Measurements from ENCODE around the gene PI4KA.
"Not testable (repeated sequence)": the region's sequence is repeated elsewhere in the genome, so short reads cannot be mapped to it uniquely, and the experiment has no call there.

PI4KA gene

DNA sequence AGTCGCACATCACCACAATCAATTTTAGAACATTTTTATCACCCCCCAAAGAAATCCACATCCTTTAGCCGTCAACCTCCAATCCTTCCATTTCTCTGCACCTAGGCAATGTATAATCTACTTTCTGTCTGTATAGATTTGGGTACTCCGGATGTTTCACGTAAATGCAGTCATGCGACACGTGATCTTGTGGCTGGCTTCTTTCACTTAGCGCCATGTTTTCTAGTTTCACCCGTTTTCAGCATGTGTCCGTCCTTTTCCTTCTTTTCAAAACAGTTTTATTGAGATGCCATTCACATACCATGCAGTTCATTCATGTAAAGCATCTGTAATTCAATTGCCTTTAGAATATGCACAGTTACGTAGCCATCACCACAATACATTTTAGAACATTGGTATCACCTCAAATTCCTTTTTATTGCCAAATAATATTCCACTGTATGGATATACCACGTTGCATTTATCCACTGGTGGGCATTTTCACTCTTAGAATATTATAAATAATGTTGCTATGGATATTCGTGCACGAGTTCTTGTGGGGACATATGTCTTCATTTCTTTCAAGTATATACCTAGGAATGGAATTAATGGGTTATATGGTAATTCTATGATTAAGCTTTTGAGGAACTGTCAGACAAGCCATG is 179.7 kb downstream of the PI4KA start:
- not testable (repeated sequence) for DNase-seq

DNA sequence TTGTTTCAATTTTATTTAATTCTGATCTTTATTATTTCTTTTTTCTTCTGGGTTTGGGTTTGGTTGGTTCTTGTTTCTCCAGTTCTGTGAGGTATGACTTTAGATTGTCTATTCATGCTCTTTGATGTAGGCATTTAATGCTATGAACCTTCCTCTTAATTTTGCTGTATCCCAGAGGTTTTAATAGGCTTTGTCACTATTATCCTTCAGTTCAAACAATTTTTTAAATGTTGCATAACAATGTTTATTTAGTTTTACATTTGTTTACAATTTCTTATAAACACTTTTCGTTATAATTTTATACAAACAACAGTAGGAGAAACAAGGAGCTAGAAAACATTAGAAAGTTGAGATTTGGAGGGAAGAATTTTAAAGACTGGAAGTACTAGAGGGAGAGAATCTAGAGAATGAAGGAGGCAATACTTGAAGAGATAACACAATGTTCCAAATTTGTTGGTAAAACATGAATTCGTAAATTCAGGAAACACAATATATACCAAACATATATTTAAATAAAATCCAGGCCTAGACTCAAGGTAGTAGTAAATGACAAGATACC is 180.8 kb downstream of the PI4KA start:
- no peak for DNase-seq

DNA sequence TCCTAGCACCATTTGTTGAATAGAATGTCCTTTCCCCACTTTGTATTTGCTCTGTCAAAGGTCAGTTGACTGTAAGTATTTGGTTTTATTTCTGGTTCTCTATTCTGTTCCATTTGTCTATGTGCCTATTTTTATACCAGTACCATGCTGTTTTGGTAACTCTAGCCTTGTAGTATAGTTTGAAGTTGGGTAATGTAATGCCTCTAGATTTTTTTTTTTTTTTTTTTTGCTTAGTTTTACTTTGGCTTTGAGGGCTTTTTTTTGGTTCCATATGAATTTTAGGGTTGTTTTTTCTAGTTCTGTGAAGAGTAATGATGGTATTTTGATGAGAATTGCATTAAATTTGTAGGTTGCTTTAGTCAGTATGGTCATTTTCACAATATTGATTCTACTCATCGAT is 183.0 kb downstream of the PI4KA start:
- DNase-seq, result not testable (repeated sequence)

DNA sequence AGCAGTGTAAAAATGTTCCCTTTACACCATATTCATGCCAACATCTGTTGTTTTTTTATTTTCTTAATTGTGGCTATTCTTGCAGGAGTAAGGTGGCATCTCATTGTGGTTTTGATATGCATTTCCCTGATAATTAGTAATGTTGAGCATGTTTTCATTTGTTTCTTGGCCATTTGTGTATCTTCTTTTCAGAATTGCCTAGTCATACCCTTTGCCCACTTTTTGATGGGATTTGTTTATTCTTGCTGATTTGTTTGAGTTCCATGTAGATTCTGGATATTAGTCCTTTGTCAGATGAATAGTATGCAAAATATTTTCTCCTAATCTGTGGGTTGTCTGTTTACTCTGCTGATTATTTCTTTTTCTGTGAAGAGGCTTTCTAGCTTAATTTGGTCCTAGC is 183.6 kb downstream of the PI4KA start:
- no peak for DNase-seq

DNA sequence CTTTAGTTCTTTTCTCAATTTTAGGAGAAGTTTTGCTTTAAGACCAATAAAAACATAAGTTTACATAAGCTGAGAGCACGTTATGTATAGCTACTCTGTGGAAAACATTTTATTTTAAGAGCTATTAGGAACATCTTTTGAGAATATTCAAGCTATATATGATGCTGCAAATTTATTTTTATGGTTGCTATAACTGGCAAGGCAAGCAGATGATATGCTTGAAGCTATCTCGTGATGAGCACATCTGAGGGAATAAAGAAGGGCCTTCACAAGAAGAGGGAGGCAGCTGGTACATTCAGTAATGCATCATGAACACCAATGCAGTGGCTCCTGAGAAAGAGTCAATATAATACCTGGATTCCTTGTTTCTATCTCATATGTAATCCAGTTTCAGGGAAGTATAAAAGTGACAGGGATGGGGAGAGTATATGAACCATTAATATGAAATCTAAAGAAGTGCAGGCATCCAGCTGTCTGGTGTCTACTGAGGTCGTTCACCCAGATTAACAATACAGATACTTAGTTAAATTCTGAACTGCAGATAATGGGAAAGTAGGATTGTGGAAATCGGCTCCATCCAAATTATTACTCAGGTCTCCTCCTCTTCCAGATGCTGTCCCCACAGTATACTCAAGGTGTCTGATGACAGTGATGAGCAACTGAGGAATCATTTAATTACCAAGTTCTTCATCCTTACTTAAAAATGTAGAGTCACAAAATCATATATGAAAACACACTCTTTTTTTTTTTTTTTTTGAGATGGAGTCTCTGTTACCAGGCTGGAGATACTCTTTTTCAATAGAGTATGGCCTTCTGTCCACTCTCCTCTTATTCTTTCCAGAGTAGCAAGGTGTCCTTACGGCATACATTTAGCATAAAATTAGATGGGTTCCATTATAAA is 185.1 kb downstream of the PI4KA start:
- no peak for DNase-seq

DNA sequence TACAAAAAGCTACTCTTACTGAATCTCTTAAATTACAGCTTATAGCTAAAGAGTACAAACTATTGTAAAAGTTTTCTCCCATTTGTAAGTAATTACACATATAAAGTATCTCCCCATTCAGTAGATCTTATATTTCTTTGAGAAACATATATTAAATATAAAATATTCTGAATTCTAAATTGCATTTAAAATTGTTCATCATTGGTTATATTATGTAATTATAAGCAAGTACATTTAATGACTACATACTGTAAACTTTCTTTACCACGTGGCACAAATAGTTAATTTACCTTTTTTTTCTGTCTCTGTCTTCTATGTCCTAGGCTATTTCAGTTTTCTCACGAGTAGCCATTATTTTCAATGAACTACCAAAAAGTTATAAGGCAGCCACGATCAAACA is 185.9 kb downstream of the PI4KA start:
- DNase-seq, result no peak

DNA sequence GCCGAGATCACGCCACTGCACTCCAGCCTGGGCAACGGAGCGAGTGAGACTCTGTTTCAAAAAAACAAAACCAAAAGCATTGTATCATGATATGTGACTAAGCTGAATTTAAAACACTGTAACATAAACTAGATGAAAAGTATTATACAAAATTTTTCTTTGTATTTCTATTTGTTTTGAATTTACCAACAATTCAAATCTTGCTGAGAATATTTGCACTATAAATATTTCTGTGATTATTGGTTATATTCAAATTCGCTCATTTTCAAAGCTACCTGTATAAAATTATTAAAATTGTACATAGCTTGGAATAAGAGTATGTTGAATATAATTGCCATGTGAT is 186.6 kb downstream of the PI4KA start:
- DNase-seq, result no peak

DNA sequence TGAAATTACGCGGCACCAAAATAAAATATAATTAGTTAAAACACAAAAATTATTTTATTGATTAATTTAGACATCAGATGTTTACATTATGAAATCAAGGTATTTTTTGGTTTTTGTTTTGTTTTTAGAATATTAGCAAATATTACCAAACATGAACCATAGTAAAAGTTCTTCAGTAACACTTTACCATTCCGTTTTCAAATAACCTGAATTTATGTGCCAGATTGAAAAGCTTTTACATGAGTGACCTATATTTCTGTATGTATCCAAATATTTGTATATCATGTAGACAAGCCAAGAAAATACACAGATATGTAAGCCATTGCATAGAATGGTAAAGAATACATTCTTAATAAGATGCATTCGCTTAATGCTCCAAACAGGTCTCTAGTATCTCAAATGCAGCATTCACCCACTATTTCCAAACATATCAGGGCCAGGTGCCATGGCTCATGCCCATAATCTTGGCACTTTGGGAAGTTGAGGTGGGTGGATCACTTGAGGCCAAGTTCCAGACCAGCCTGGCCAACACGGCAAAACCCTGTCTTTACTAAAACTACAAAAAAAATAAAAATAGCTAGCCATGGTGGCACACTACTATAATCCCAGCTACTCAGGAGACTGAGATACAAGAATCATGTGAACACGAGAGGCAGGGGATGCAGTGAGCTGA is 187.1 kb downstream of the PI4KA start:
- no peak for DNase-seq

DNA sequence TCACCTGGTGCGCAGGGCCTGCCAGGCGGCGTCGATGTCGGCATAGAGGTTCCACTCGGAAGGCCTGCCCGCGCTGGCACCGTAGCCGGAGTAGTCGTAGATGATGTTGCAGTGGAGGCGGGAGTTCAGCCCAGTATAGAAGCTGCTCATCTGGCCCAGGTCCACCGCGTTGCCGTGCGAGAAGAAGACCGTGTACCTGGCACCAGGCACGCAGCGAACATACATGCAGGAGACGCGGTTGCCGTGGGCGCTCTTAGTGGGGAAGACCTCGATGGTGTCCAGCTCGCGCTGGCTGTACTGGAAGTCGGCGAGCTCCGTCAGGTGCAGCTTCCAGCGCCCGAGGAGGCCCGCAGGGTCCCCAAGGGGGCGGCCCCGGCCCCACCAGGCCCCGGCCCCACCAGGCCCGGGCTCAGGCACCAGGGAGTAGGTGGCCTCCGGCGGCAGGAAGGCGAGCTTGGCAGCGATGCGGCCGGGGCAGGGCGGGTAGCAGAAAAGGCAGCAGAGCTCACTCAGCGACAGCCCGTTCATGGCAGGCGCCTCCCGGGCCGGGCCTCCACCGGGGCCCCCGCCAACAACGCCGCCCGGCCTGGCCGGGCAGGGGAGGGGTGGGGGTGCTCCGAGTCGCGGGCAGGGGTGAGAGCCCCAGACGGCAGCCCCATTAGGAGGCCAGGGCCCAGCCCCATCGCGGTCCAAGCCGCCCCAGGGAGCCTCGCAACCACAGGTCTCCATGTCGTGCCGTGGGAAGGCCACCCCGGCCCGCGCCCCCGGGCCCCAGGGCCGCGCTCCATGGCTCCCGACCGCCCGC is 188.0 kb downstream of the PI4KA start:
- DNase-seq, result not testable (repeated sequence)

DNA sequence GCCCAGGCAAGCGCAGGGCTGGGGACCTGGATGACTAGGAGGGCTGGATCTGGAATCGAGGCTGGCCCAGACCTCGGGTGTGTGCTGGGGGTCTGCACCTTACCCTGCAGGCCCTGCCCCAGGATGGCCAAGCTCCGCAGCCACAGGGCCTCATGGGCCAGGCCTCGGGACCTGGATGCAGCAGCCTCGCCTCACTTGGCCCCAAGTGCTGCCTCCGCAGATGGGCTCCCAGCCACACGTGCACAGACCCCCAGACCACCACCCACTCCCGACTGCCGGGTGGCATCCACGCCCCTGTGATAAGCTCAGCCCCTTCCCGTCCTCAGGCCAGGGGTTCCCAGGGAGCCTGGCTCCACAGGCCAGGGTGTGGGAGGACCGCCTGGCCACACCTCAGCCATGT is 188.7 kb downstream of the PI4KA start:
- not testable (repeated sequence) for DNase-seq

DNA sequence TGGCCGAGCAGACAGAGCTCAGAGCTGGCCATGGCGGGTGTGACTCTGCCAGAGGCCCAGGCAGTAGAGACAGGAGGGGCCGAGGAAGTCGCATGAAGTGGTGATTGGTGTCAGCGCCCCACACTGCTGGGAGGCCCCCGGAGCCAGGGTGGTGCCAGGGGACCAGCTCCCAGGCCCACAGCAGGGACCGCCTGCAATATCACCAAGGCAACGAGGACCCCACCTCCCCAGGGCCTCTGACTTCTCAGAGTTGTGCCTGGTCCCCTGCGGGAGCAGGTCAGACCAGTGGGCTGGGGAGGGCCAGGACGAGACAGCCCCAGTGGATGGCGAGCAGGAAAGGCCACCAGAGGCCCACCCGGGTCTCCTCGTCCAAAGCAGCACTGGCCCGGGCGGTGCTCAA is 189.1 kb downstream of the PI4KA start:
- not testable (repeated sequence) for DNase-seq

DNA sequence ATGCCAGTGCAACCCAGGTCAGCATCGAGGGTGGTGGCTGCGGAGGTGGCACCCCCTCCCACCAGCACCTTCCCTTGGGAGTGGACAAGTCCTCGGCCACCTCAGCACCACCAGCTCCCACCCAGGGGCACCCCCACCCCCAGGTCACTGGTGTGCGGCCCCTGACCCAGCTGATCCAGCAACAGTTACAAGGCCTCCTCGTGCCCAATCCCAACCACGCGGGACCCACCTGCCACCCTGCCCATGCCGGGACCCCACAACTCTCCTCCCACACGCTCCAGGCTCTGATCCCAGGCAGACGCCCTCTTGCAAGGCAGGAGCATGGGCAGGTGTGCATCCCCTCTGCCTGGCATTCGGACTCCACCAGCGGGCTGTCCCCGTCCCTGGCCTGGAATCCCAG is 189.8 kb downstream of the PI4KA start:
- DNase-seq, result not testable (repeated sequence)

DNA sequence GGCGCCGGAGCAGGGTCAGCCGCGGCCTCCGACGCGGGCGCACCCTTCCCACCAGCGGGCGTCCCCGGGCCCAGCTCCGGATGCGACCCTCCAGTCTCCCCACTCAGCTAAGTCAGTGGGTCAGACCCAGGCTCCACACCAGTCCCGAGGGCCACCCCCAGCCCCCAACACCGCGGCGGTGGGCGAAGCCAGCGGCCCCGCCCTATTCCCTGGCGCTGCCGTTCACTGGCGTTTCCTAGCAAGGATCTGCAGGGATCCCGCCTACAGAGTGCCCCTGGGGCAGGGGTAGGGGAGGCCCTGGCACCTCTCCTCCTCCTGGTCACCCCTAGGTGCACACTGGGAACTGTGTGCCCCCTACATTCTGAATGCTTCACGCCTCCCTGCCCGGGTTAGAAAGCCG is 190.4 kb downstream of the PI4KA start:
- DNase-seq, result not testable (repeated sequence)

DNA sequence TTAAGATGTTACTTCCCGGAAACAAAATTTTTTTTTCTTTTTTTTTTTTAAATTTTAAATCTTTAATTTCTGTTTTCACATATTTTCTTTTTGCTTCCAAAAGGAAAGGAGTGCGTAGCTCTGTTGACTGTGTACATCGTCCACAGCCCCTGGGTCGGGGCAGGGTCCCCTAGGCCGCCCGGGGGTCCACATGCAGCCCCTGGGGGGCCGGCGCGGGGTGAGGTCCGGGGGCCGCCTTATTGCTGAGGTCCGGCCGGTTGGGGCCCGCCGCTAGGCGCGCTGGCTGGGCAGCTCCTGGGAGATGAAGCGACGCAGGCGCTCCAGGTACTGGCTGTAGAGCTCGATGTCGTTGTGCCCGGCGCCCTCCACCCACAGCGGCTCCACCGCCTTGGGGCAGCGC is 191.1 kb downstream of the PI4KA start:
- not testable (repeated sequence) for DNase-seq

DNA sequence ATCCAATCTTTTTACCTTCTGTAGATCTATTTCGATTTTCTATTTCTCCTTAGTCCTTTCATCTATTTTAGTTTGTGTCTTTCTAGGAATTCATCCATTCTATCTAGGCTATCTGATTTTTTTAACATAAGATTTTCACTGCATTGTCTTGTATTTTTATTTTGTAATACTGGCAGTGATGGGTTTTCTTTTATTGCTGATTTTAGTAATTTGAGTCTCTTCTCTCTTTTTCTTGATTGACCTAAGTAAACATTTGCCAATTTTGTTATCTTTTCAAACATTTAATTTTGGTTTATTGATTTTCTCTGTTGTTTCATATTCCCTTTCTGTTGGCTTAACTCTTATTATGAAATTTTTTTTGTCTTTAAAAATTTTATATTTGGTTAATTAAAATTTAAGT is 192.1 kb downstream of the PI4KA start:
- no peak for DNase-seq

DNA sequence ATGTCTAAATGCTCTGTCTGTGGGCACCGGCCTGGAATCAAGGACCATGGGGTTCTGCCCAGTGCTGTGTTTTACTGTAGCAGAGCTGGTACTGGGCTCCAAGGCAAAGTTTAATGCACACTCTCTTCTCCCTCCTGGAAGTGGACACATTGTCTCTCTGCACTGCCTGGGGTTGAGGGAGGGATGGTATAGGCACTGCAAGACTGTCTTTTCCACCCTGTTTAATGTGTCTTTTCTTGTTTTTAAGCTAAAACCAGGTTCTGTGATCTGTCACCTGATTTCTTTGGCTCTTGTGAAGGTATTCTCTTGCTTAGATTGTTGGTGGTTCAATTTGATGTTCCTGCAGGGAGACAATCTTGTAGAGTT is 194.0 kb downstream of the PI4KA start:
- no peak for DNase-seq

DNA sequence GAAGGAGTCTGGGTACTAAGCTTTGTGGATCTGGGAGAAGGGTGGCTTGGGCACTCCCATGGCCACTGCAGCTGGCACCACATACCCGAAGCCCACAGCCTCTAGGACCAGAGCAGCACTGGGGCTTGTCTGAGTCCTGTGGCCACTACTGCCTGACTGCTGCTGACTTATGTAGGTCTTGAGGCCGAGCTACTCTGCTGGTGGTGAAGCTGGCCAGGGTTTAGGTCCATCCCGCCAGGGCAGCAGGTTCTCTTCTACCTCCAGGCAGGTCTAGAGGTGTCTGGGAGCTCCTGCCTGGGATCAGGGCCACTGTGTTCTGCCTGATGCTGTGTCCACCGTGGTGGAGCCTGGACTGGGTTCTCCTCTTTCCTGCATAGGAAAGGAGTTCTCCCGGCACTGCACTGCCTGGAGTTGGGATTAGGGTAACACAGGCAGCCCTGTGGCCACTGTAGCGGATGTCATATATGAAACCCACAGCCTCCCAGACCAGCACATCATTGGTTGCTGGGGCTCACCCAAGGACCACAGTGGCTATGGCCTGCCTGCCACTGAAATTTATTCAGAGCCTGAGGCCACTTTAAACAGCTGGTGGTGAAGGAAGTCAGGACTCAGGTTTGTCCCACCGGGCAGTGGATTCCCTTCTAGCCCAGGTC is 194.5 kb downstream of the PI4KA start:
- no peak for DNase-seq

DNA sequence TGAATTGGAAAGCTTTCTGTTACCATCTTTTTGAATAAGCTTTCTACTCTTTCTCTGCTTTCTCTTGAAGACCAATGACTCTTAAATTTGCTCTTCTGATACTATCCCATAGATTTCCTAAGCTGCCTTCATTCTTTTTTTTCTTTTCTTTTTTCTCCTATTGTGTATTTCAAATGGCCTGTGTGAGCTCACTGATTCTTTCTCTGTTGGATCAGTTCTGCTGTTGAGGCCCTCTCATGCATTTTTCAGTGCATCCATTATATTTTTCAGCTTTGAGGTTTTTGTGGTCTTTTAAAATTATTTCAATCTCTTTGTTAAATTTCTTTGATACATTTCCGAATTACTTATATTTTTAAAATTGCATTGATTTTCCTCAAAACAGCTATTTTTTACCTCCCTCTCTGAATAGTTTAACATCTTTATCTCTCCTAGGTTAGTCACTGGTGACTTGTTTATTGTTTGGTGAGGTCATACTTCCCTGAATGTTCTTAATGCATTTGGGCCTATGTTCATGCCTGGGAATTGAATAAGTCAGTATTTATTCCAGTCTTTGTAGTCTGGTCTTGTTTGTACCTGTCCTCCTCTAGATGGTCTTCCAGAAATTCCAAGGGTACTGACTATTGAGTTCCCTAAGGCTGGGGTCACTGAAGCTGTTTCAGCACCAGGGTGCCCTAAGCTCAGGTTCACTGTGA is 195.3 kb downstream of the PI4KA start:
- DNase-seq, result no peak

DNA sequence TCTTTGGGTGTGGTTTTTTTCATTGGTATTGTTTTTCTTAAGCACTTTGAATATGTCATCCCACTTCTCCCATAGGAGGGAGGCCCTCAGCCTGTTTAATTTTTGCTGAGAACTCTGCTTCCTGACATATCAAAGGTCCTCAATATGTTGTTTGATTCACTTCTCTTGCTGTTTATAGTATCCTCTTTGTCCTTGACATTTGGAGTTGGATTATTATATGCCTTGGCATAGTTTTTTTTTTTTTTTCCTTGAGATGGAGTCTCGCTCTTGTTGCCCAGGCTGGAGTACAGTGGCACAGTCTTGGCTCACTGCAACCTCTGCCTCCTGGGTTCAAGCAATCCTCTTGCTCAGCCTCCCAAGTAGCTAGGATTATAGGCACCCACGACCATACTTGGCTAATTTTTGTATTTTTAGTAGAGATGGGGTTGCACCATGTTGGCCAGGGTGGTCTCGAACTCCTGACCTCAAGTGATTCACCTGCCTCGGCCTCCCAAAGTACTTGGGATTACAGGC is 196.0 kb downstream of the PI4KA start:
- not testable (repeated sequence) for DNase-seq

DNA sequence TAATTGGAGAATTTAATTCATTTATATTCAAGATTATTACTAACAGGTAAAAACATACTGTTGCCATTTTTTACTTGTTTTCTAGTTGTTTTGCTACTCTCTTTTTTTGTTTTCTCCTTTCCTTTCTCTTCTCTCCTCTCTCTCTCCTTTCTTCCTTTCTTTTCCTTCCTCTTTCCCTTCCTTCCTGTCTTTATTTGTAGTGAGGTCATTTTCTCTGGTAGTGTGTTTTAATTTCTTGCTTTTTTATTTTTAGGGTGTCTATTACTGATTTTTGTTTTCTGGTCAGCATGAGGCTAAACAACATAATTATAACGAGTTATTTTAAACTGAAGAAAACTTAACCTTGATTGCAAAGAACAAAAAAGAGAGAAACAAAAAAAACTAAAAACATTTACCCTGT is 197.1 kb downstream of the PI4KA start:
- DNase-seq, result no peak

DNA sequence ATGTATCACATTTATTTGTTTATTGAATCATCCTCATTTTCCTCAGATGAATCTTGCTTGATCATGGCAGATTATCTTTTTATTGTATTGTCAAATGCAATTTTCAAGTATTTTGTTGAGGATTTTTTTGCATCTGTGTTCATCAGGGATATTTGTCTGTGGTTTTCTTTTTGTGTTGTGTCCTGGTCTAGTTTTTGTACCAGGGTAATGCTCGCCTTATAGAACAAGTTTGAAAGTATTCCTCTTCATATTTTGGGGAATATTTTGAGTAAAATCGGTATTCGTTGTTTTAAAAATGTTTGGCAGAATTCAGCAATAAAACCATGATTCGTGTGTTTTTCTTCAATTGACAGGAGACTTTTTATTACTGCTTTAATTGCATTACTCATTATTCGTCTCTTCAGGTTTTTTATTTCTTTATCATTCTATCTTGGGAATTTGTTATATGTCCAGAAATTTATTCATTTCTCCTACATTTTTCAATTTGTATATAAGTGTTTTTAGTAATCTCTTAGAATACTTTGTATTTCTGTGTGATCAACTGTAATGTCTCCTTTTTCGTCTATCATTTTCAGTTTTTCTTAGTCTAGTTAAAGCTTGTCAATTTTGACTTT is 198.1 kb downstream of the PI4KA start:
- no peak for DNase-seq

Measured in activated effector memory CD4-positive, alpha-beta T cell treated with Interleukin-2 at 50 U/mL for 16 hours (primary cell).